Germinal center (tissue), 1 donor: ENCODE results near the gene HLTF.
A peak's percentile ranks its signal among the peaks of the same experiment; 100 is the strongest.

Experiments
- DNase-seq: peaks from one replicate; pipeline ENCODE4 v3.0.0; 2012; ENCODE audit warnings: mixed read lengths, low spot score

HLTF gene

GRCh38 chr3:149016669-149017541 is 69.4 kb downstream of the HLTF start:
- DNase-seq: no peak

DNA sequence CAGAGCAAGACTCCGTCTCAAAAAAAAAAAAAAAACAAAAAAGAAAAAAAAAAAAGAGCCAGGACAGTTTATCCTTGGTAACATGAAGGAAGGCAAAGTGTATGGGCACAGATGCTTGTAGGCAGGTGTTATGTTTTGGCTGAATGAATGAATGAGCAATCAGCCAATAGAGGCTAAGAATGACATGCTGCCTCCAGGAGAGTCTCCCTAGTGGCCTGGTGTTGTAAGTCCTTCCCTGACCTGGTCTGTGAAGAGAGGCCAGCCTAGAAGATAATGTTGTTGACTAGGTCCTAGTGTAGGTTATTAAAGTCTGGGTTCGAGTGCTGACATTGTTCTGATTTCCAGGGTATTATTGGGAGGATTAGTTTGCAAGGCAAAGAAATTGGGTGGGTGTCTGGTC is 70.1 kb downstream of the HLTF start:
- no peak for DNase-seq

DNA sequence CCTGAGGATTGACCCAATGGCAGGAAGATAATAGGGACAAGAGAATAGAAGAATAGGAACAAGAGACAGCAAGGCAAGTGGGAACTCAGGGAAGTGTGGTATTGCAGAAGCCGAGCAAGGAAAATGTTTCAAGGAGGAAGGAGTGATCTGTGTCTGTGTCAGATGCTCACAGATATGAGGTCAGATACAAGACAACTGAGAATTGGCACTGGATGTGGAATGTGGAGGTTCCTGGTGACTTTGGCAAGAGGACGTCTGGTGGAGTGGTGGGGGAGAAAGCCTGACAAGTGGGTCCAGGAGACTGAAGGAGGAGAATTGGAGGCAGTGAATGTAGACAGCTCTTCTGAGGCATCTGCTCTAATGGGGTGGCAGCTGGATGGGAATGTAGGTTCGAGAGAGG is 70.9 kb downstream of the HLTF start:
- DNase-seq: no peak

DNA sequence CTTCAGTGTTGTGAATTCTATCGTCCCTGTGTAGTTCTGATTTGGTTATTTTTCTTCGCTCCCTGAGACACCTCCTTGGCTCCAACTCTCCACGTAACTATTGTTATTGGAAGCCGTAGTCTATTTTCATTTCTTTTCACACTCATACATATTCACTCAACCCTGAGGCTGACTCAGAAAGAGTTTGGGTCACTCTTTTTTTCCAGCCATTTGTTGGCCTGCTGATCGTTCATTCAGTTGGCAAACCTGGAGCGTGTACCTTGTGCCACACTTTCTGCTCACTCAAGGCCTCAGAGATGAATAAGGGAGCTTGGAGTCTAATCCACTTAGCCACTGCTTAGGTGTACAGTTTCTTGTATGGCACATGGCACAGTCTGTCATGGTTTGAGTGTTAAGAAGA is 72.6 kb downstream of the HLTF start:
- DNase-seq: no peak

- no peak for DNase-seq
Observed at GRCh38 chr3:149011676-149012075, 74.7 kb downstream of the HLTF start.

GRCh38 chr3:149010966-149011365 is 75.4 kb downstream of the HLTF start:
- DNase-seq: no peak

DNA sequence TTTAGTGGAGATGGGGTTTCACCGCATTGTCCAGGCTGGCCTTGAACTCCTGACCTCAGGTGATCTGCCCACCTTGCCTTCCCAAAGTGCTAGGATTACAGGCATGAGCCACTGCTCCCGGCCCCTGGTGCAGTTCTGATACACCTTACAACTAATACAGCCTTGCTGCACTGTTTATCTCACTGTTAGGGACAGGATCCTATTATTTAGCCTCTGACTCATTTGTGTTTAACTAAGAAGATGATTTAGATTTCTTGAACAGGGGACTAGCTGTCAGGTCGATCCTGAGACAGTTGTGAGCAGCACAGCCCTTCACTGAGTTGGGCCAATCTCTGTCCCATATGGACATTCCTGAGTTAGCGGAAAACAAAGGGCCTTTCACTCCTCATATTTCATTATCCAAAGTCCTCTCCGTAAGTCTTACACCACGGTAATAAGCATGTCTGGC is 75.8 kb downstream of the HLTF start:
- DNase-seq: no peak

GRCh38 chr3:149009732-149010131 is 76.6 kb downstream of the HLTF start:
- no peak for DNase-seq

- DNase-seq: no peak
Observed at GRCh38 chr3:149007567-149008257, 78.6 kb downstream of the HLTF start.

DNA sequence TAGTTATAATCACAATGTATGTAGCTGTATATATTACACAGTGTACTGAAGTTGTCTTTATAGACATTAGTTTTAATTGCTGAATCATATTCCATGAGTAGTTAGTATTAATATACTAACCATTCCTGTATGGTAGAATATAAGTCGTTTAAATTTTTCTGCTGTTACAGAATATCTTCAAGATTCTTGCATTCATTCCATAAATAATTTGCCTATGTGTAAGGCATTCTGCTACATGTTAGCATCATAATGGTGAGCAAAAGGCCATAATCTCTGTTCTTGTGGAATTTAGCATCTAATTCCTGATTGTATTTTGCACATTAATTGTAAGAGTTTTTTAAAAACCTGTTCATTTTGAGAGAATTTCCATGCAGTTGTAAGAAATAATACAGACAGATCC is 80.9 kb downstream of the HLTF start:
- no peak for DNase-seq

- DNase-seq: no peak
Observed at GRCh38 chr3:149004622-149005021, 81.7 kb downstream of the HLTF start.

GRCh38 chr3:149003653-149004305 is 82.6 kb downstream of the HLTF start:
- peak; percentile 8 for DNase-seq

- DNase-seq: no peak
Observed at GRCh38 chr3:149001727-149002126, 84.6 kb downstream of the HLTF start.

GRCh38 chr3:149000206-149000745 is 86.1 kb downstream of the HLTF start:
- no peak for DNase-seq

GRCh38 chr3:148999806-149000205 is 86.5 kb downstream of the HLTF start:
- no peak for DNase-seq

- DNase-seq: no peak
Observed at GRCh38 chr3:148998715-148999423, 87.5 kb downstream of the HLTF start.

- no peak for DNase-seq
Observed at GRCh38 chr3:148998297-148998696, 88.0 kb downstream of the HLTF start.

- DNase-seq: no peak
Observed at GRCh38 chr3:148997623-148998022, 88.7 kb downstream of the HLTF start.

DNA sequence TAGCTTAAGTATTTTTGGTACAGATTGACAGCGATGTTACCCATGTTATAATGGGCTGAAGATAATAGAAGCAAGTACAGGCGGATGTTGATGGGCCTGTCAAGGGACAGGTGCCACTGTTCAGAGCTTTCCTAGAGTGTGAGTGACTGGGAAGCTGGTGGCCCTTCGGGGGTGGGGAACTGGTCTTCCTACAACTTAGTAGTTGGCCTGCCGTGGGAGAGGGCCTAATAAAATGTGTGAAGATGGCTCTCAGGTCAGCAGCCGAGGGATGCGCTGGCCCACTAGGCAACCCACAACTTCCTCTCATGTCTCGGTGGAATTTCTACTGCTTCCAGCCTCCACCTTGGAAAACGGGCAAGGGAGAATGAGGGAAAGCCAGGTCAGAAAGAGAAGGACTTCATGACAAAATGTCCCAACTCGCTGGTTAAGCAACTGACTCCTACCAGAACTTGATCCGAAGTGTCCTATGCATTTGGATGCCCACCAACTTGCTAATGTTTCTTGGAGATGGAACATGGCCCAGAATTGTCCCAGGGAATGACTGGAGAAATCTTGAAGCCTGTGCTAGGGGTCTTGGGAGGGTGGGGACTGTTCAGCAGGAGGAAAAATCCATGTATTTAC is 93.6 kb downstream of the HLTF start:
- DNase-seq: no peak

DNA sequence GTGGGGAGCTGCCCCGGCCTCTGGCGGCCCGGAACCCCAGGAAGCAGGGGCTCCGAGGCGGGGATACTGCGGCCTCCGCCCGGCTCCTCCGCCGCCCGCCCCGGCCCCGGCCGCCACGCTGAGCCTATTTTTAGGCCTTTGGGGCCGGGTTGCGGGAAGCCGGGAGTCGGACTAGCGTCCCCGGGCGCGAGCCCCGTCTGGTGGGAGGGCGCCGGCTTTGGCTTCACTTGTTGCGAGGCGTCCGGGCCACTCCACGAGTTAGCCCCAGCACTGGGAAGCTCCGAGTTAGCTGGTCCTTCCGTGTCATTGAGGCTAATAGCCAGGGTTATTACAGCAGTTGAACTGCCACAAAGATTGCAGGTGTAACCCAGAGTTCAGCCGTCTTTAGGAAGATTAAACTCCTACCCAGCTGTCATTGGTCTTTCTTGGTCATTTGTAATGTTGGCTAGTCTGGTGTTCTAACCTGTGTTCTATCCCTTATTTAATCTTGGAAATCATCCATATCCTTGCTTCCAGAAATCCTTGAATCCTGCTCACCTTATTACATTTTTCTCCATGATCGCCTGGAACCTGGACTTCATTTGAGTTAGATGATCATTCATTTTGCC is 94.2 kb downstream of the HLTF start:
- peak; percentile 33 for DNase-seq
